Central memory CD8-positive, alpha-beta T cell (primary cell): ENCODE data around the gene LY9.
A peak's percentile ranks its signal among the peaks of the same experiment; 100 is the strongest.
"Not testable (repeated sequence)": the region's sequence is repeated elsewhere in the genome, so short reads cannot be mapped to it uniquely, and the experiment has no call there.

Experiments
- ATAC-seq: fragments of 150-1000 bp; cut with Tn5 transposase; replicated peaks from 2 replicates; pipeline ENCODE4 v1.10.0; 2022; ENCODE audit warnings: mild to moderate bottlenecking, moderate FRiP score, moderate number of reproducible peaks; ENCODE audit not compliant: poor library complexity, severe bottlenecking; ENCODE audit errors: extremely low read depth
- DNase-seq, 2 donors: peaks; one replicate each; pipeline ENCODE4 v3.0.0; 2021; ENCODE audit warnings: low spot score in 2 of 2
- H3K27ac Mint-ChIP-seq: one replicate; pipeline ENCODE4 v1.8.0; 2022; ENCODE audit warnings: low read depth, mild to moderate bottlenecking, moderate library complexity, mixed read lengths
- H3K27me3 Mint-ChIP-seq: one replicate; pipeline ENCODE4 v1.8.0; 2022; ENCODE audit warnings: mixed read lengths
- H3K36me3 Mint-ChIP-seq: one replicate; pipeline ENCODE4 v1.8.0; 2022; ENCODE audit warnings: mild to moderate bottlenecking, moderate library complexity, mixed read lengths; ENCODE audit not compliant: insufficient read depth
- H3K4me1 Mint-ChIP-seq: one replicate; pipeline ENCODE4 v1.8.0; 2022; ENCODE audit warnings: mixed read lengths
- H3K4me3 Mint-ChIP-seq: one replicate; pipeline ENCODE4 v1.8.0; 2022; ENCODE audit warnings: mild to moderate bottlenecking, moderate library complexity, mixed read lengths
- H3K9me3 Mint-ChIP-seq: one replicate; pipeline ENCODE4 v1.8.0; 2022; ENCODE audit warnings: mixed read lengths

Gene LY9

GRCh38 chr1:160778976-160779375, 17.0 kb upstream of the LY9 start:
- no peaks in the 10 kb centered on the region for H3K27me3 Mint-ChIP-seq
- peaks cover 2% of the 10 kb centered on the region for H3K36me3 Mint-ChIP-seq
- H3K27ac Mint-ChIP-seq: no peak overlapping the region
- no peak overlapping the region for H3K4me3 Mint-ChIP-seq
- H3K4me1 Mint-ChIP-seq: peaks cover 29% of the 10 kb centered on the region
- H3K9me3 Mint-ChIP-seq: no peaks in the 10 kb centered on the region
- DNase-seq (no peak), ATAC-seq (no peak)

DNA sequence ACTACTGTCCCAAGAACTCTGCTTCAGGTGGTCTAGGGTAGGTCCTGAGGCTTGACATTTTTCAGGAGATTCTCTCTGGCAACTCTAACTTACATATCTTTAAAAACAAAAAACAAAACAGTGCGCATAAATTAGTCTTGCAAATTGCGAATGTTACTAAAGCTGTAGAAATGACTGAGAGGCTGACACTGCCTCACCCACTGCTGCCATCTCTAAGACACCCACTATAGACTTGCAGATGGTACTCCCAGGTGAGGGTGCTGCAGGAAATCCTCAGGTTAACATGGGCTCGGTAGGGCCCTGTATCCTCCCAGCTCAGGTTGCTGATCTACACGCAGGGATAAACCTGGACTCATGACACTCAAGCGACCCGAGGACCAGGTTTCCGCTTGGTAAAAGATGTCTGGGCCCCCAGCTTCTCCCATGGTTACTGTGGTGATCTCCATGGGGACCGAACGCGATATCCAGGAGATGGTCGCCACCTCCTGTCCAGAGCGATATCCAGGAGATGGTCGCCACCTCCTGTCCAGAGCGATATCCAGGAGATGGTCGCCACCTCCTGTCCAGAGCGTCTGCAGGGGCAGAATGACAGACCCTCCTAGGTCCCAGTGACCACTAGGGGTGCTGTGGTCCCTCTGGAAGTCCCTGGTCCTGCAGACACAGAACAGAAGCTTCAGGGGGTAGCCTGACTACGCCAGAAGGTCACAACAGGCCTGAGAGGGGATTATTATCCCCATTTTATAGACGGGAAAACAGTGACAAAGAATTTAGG, 16.2 kb upstream of the LY9 start:
- ATAC-seq (no peak), DNase-seq (no peak)
- Mint-ChIP-seq H3K4me1 (peaks cover 27% of the 10 kb centered on the region), H3K27ac (no peak overlapping the region), H3K9me3 (no peaks in the 10 kb centered on the region), H3K36me3 (peaks cover 2% of the 10 kb centered on the region), H3K4me3 (no peak overlapping the region), H3K27me3 (no peaks in the 10 kb centered on the region)

GRCh38 chr1:160780398-160780755, 15.6 kb upstream of the LY9 start:
- Mint-ChIP-seq H3K4me1 (peaks cover 21% of the 10 kb centered on the region), H3K4me3 (no peak overlapping the region)

GRCh38 chr1:160781186-160781766, 14.7 kb upstream of the LY9 start:
- Mint-ChIP-seq H3K4me3 (no peak overlapping the region), H3K27ac (peak overlapping the region; percentile 73), H3K36me3 (peaks cover 2% of the 10 kb centered on the region), H3K27me3 (no peaks in the 10 kb centered on the region), H3K4me1 (peaks cover 20% of the 10 kb centered on the region), H3K9me3 (no peaks in the 10 kb centered on the region)
- DNase-seq (no peak), ATAC-seq (no peak)

More at GRCh38 chr1:160780398-160780755, 15.6 kb upstream of the LY9 start:
- no peak for ATAC-seq
- no peaks in the 10 kb centered on the region for H3K27me3 Mint-ChIP-seq
- peaks cover 2% of the 10 kb centered on the region for H3K36me3 Mint-ChIP-seq
- no peaks in the 10 kb centered on the region for H3K9me3 Mint-ChIP-seq
- H3K27ac Mint-ChIP-seq: no peak overlapping the region
- DNase-seq: no peak

- peaks cover 20% of the 10 kb centered on the region for H3K4me1 Mint-ChIP-seq
- no peak for DNase-seq
- H3K27me3 Mint-ChIP-seq: no peaks in the 10 kb centered on the region
- peak overlapping the region; percentile 76 for H3K4me3 Mint-ChIP-seq
- H3K27ac Mint-ChIP-seq: peak overlapping the region; percentile 73
- no peaks in the 10 kb centered on the region for H3K9me3 Mint-ChIP-seq
- peak; percentile 91 for ATAC-seq
- H3K36me3 Mint-ChIP-seq: peaks cover 2% of the 10 kb centered on the region
Measured at GRCh38 chr1:160781914-160782689, 13.9 kb upstream of the LY9 start.

GRCh38 chr1:160782988-160783765, 12.8 kb upstream of the LY9 start:
- H3K9me3 Mint-ChIP-seq, H3K27ac Mint-ChIP-seq, H3K4me3 Mint-ChIP-seq, H3K27me3 Mint-ChIP-seq, DNase-seq, ATAC-seq, H3K36me3 Mint-ChIP-seq: not testable (repeated sequence)
- peaks cover 13% of the 10 kb centered on the region for H3K4me1 Mint-ChIP-seq

DNA sequence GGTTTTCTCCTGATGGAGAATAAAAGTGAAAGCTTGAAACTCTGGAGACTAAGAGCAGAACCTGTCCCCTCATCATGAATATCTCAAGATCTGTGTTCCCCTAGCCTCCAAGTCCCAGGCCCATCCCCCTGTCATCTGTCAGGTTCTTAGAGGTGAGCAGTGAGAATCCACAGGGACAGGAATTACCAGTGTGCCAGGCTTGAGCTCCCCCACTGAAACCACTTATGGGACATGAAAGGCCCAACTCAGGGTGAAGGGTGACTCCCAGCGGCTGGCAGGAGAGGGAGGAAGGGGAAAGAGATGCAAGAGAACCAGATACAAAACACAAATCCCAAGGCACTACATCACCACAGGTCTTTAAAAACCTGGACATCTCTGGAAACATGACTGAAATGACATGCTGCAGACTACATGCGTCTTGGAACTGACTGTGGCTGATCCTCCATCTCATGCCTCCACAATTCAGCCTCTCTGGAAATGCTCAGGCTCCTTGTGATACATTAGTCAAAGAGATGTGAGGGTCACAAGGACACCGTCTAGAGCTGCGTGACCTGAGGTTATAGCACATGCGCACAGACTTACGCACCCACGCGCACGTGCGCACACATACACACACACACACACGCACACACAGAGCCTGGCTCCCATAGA, 6.8 kb upstream of the LY9 start:
- DNase-seq (no peak), ATAC-seq (no peak)
- H3K27me3 Mint-ChIP-seq: no peaks in the 10 kb centered on the region
- H3K4me3 Mint-ChIP-seq: no peak overlapping the region
- H3K4me1 Mint-ChIP-seq: peaks cover 3% of the 10 kb centered on the region
- H3K27ac Mint-ChIP-seq: no peak overlapping the region
- H3K36me3 Mint-ChIP-seq: no peaks in the 10 kb centered on the region
- no peaks in the 10 kb centered on the region for H3K9me3 Mint-ChIP-seq

GRCh38 chr1:160789702-160790611, 6.0 kb upstream of the LY9 start:
- Mint-ChIP-seq H3K4me3 (no peak overlapping the region), H3K36me3 (no peaks in the 10 kb centered on the region), H3K27me3 (no peaks in the 10 kb centered on the region), H3K27ac (peak overlapping the region; percentile 19), H3K4me1 (peaks cover 10% of the 10 kb centered on the region), H3K9me3 (no peaks in the 10 kb centered on the region)
- DNase-seq (no peak), ATAC-seq (peak; percentile 36)

- H3K4me3 Mint-ChIP-seq: no peak overlapping the region
- no peaks in the 10 kb centered on the region for H3K27me3 Mint-ChIP-seq
- peak overlapping the region; percentile 91 for H3K27ac Mint-ChIP-seq
- no peak for DNase-seq
- no peak for ATAC-seq
- no peaks in the 10 kb centered on the region for H3K9me3 Mint-ChIP-seq
- H3K4me1 Mint-ChIP-seq: peaks cover 40% of the 10 kb centered on the region
- peaks cover 18% of the 10 kb centered on the region for H3K36me3 Mint-ChIP-seq
Measured at GRCh38 chr1:160794376-160794775, 1.6 kb upstream of the LY9 start.

- peak overlapping the region; percentile 92 for H3K4me3 Mint-ChIP-seq
- H3K36me3 Mint-ChIP-seq: peaks cover 35% of the 10 kb centered on the region
- peak overlapping the region; percentile 91 for H3K27ac Mint-ChIP-seq
- no peak for ATAC-seq
- H3K9me3 Mint-ChIP-seq: no peaks in the 10 kb centered on the region
- H3K27me3 Mint-ChIP-seq: no peaks in the 10 kb centered on the region
- DNase-seq: no peak
- H3K4me1 Mint-ChIP-seq: peaks cover 64% of the 10 kb centered on the region
Measured at GRCh38 chr1:160797271-160797709, 1.3 kb downstream of the LY9 start.

DNA sequence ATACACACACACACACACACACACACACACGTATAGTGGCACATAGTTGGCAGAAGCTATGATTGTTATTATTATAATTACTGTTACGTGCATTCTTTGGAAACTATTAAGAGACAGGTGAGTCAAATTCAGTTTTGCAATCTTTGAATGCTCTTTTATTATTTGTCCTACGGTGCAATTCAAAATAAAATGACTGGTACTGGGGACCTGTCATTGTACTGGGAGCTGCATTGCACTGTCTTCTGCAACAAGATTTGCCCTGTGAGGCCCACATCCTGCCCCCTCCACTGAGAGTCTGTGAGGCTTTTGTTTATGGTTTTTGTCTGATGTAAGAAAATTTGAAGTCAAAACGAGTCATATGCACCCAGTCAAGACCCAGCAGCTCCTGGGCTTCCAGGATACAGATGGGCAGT, 1.9 kb downstream of the LY9 start:
- H3K27ac Mint-ChIP-seq: peak overlapping the region; percentile 91
- peak; percentile 32 to 58 for DNase-seq
- H3K4me3 Mint-ChIP-seq: peak overlapping the region; percentile 92
- peak; percentile 64 for ATAC-seq
- H3K27me3 Mint-ChIP-seq: no peaks in the 10 kb centered on the region
- H3K36me3 Mint-ChIP-seq: peaks cover 40% of the 10 kb centered on the region
- no peaks in the 10 kb centered on the region for H3K9me3 Mint-ChIP-seq
- H3K4me1 Mint-ChIP-seq: peaks cover 70% of the 10 kb centered on the region
